CD4-positive, alpha-beta T cell (primary cell): ENCODE measurements around the gene ACOX3. TPM values are rescaled to one million over a fixed set of nuclear protein-coding genes. Genes with fewer than 3 reads are reported as not detected.

Experiments
- ATAC-seq: fragments of 200-7000 bp; cut with Tn5 transposase; one replicate; pipeline ENCODE4 v1.10.0; 2022; ENCODE audit warnings: mild to moderate bottlenecking; ENCODE audit not compliant: poor library complexity
- CTCF ChIA-PET: fragments of 350-600 bp; sonication (Branson Sonifier 250); formaldehyde crosslinking; loops from one replicate; lab custom pipeline; 2021; ENCODE audit warnings: antibody characterized with exemption, inconsistent platforms; lab: Charles Lee
- POLR2A ChIA-PET: fragments of 350-600 bp; sonication (Branson Sonifier 250); formaldehyde crosslinking; loops from one replicate; lab custom pipeline; 2021; ENCODE audit warnings: antibody characterized with exemption, inconsistent platforms; lab: Charles Lee
- DNase-seq, 14 experiments: peaks; one replicate each; pipeline ENCODE4 v3.0.0-alpha.2; 2013 to 2020; ENCODE audit warnings: mixed read lengths in 2 of 14
- H3K27ac ChIP-seq, 2 donors: one replicate each; pipeline versions ENCODE4 v1.5.1 to v1.7.0; 2013; ENCODE audit warnings: low read length in 2 of 2, low read depth in 1 of 2, mild to moderate bottlenecking in 1 of 2
- H3K27me3 ChIP-seq, 2 experiments: 1 replicate in 1 of 2; 2 replicates in 1 of 2; pipeline versions ENCODE4 v1.6.1 to v1.7.0; 2013; ENCODE audit warnings: low read length in 2 of 2, control low read depth in 1 of 2, mild to moderate bottlenecking in 1 of 2, moderate library complexity in 1 of 2; ENCODE audit not compliant: insufficient read depth in 2 of 2, control insufficient read depth in 1 of 2
- H3K36me3 ChIP-seq: one replicate; pipeline ENCODE4 v1.6.1; 2013; ENCODE audit warnings: low read length, control low read depth; ENCODE audit not compliant: insufficient read depth
- H3K4me1 ChIP-seq: one replicate; pipeline ENCODE4 v1.6.1; 2013; ENCODE audit warnings: low read length, control low read depth; ENCODE audit not compliant: insufficient read depth
- H3K4me3 ChIP-seq: one replicate; pipeline ENCODE4 v1.5.1; 2013; ENCODE audit warnings: mild to moderate bottlenecking, low read length, moderate library complexity
- H3K9me3 ChIP-seq, 2 experiments: 1 replicate in 1 of 2; 2 replicates in 1 of 2; pipeline versions ENCODE4 v1.6.1 to v1.7.0; 2013; ENCODE audit warnings: low read length in 2 of 2, mild to moderate bottlenecking in 2 of 2, control low read depth in 1 of 2, moderate library complexity in 1 of 2; ENCODE audit not compliant: control insufficient read depth in 1 of 2, insufficient read depth in 1 of 2
- H3K27ac Mint-ChIP-seq: one replicate; pipeline ENCODE4 v1.8.0; 2020; ENCODE audit warnings: mixed read lengths
- H3K27me3 Mint-ChIP-seq: one replicate; pipeline ENCODE4 v1.8.0; 2021; ENCODE audit warnings: mixed read lengths
- H3K36me3 Mint-ChIP-seq: one replicate; pipeline ENCODE4 v1.8.0; 2021; ENCODE audit warnings: low read depth, mixed read lengths
- H3K4me1 Mint-ChIP-seq: one replicate; pipeline ENCODE4 v1.8.0; 2021; ENCODE audit warnings: low read depth, mixed read lengths
- H3K4me3 Mint-ChIP-seq: one replicate; pipeline ENCODE4 v1.8.0; 2020; ENCODE audit warnings: mild to moderate bottlenecking, mixed read lengths
- H3K9me3 Mint-ChIP-seq: one replicate; pipeline ENCODE4 v1.8.0; 2020; ENCODE audit warnings: mixed read lengths
- intact Hi-C, 2 experiments: fragments of 100-400 bp; cut with DNase I in 1 of 2; cut with micrococcal nuclease in 1 of 2; formaldehyde crosslinking; loops; one replicate each; pipeline versions ENCODE4 v1.15.1 to v1.9.0; 2023 to 2025; cut with DNase I, micrococcal nuclease
- total RNA-seq, 174 experiments: library from RNA in 2 of 174; stranded (reverse) in 2 of 174; gene quantifications; one replicate each; pipeline ENCODE4 v1.2.3 and lab custom pipeline; 2021 to 2026
- TF ChIP-seq, protein P1 (sequence below): fragments of 200-600 bp; IDR thresholded peaks from one replicate; pipeline ENCODE4 v1.8.0; 2022; ENCODE audit warnings: antibody characterized with exemption, mild to moderate bottlenecking

Gene ACOX3
- total RNA-seq, 2 experiments from 2014 or later: 4.9 to 6.1 TPM

DNA sequence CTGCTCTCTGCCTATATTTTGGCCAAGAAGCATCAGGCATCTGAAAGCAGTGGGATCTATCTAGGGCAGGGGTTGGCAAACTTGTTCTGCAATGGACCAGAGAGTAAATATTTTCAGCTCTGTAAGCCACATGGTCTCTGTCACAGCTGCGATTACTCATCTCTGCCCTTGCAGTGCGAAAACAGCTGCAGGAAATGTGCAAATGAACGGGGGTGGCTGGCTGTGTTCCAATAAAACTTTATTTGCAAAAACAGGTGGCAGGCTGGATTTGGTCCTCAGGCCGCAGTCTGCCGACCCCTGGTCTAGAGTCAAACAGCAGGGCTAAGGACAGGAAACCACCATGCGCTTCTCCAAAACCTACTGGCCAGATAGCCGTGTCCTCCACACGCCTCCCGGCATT lies 48.6 kb downstream of the ACOX3 start:
- no peak overlapping the region for H3K27ac ChIP-seq
- TF ChIP-seq, protein P1, sequence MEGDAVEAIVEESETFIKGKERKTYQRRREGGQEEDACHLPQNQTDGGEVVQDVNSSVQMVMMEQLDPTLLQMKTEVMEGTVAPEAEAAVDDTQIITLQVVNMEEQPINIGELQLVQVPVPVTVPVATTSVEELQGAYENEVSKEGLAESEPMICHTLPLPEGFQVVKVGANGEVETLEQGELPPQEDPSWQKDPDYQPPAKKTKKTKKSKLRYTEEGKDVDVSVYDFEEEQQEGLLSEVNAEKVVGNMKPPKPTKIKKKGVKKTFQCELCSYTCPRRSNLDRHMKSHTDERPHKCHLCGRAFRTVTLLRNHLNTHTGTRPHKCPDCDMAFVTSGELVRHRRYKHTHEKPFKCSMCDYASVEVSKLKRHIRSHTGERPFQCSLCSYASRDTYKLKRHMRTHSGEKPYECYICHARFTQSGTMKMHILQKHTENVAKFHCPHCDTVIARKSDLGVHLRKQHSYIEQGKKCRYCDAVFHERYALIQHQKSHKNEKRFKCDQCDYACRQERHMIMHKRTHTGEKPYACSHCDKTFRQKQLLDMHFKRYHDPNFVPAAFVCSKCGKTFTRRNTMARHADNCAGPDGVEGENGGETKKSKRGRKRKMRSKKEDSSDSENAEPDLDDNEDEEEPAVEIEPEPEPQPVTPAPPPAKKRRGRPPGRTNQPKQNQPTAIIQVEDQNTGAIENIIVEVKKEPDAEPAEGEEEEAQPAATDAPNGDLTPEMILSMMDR: no peak
- intact Hi-C loops: no loop called here
- H3K4me1 Mint-ChIP-seq: no peaks in the 10 kb centered on the region
- H3K9me3 Mint-ChIP-seq: no peaks in the 10 kb centered on the region
- H3K4me1 ChIP-seq: no peaks in the 10 kb centered on the region
- no peak overlapping the region for H3K4me3 ChIP-seq
- POLR2A ChIA-PET: no interaction called here
- no peak overlapping the region for H3K4me3 Mint-ChIP-seq
- H3K27me3 ChIP-seq: no peaks in the 10 kb centered on the region
- ATAC-seq (no peak), DNase-seq (no peak)
- H3K36me3 Mint-ChIP-seq: peaks cover 65% of the 10 kb centered on the region
- no peaks in the 10 kb centered on the region for H3K27me3 Mint-ChIP-seq
- H3K9me3 ChIP-seq: no peaks in the 10 kb centered on the region
- no peak overlapping the region for H3K27ac Mint-ChIP-seq
- CTCF ChIA-PET: no interaction called here
- H3K36me3 ChIP-seq: peaks cover 37% of the 10 kb centered on the region

DNA sequence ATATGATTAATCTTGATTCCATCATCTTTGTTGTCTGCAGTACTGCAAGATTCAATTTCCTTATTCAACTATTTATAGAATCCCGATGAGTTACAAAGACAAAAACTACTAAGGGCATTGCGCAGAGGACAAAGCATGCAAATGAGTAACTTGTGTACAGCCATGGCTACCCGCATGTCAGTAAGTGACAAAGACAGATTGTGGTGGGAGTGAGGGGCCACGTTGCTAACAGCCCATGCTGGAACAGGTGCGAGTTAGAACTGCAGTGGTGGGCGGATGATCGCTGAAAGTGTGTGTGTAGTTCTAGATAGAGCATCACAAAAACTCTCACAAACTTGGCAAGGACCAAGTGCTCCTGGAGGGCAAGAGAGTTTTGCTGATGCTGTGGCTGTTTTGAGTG lies 49.5 kb downstream of the ACOX3 start:
- peaks cover 59% of the 10 kb centered on the region for H3K36me3 Mint-ChIP-seq

DNA sequence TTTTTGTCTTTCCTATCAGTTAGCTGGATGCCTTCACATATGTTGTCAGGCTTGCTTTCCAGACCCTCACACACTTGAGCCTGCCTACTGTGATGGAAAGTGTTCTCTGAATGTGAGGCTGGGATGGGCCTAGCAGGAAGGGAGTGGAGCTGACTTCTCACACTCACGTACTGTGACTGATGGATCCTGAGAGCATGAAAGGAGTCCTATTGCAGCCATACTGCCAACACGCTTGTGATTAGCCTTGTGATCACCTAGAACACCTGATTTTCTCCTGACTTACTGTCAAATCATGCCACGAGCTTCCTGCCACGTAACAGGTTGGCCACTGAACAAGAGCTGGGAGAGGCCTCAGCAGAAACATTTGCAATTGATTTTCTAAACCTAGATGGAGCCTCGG lies 49.9 kb downstream of the ACOX3 start:
- H3K27ac Mint-ChIP-seq: no peak overlapping the region
- ATAC-seq (no peak), DNase-seq (no peak)
- Histone ChIP-seq H3K27ac (no peak overlapping the region), H3K9me3 (peaks cover 0 to 4% of the 10 kb centered on the region in 2 experiments), H3K27me3 (no peaks in the 10 kb centered on the region), H3K4me3 (no peak overlapping the region), H3K4me1 (no peaks in the 10 kb centered on the region), H3K36me3 (peaks cover 37% of the 10 kb centered on the region)
- intact Hi-C loops: no loop called here
- CTCF ChIA-PET: no interaction called here
- no peaks in the 10 kb centered on the region for H3K4me1 Mint-ChIP-seq
- H3K36me3 Mint-ChIP-seq: peaks cover 59% of the 10 kb centered on the region
- H3K4me3 Mint-ChIP-seq: no peak overlapping the region
- TF ChIP-seq, protein P1: no peak
- POLR2A ChIA-PET: no interaction called here
- H3K9me3 Mint-ChIP-seq: no peaks in the 10 kb centered on the region
- no peaks in the 10 kb centered on the region for H3K27me3 Mint-ChIP-seq

More for the DNA sequence above, 49.5 kb downstream of the ACOX3 start:
- peaks cover 42% of the 10 kb centered on the region for H3K36me3 ChIP-seq
- H3K4me1 ChIP-seq: no peaks in the 10 kb centered on the region
- TF ChIP-seq, protein P1: no peak
- H3K4me3 Mint-ChIP-seq: no peak overlapping the region
- no peaks in the 10 kb centered on the region for H3K27me3 ChIP-seq
- ChIA-PET CTCF (no interaction called here), POLR2A (no interaction called here)
- DNase-seq: no peak
- H3K27ac ChIP-seq: no peak overlapping the region
- peaks cover 0 to 4% of the 10 kb centered on the region in 2 experiments for H3K9me3 ChIP-seq
- H3K27ac Mint-ChIP-seq: no peak overlapping the region
- H3K4me1 Mint-ChIP-seq: no peaks in the 10 kb centered on the region
- no peaks in the 10 kb centered on the region for H3K27me3 Mint-ChIP-seq
- H3K4me3 ChIP-seq: no peak overlapping the region
- intact Hi-C loops: no loop called here
- H3K9me3 Mint-ChIP-seq: no peaks in the 10 kb centered on the region
- ATAC-seq: no peak
